Measurements from ENCODE around the gene CRYGD. TPM values are rescaled to one million over a fixed set of nuclear protein-coding genes. Genes with fewer than 3 reads are reported as not detected.

Gene CRYGD
- total and polyA plus RNA-seq, 2 experiments from 2014 or later: 0.47 TPM; not detected in 1

DNA sequence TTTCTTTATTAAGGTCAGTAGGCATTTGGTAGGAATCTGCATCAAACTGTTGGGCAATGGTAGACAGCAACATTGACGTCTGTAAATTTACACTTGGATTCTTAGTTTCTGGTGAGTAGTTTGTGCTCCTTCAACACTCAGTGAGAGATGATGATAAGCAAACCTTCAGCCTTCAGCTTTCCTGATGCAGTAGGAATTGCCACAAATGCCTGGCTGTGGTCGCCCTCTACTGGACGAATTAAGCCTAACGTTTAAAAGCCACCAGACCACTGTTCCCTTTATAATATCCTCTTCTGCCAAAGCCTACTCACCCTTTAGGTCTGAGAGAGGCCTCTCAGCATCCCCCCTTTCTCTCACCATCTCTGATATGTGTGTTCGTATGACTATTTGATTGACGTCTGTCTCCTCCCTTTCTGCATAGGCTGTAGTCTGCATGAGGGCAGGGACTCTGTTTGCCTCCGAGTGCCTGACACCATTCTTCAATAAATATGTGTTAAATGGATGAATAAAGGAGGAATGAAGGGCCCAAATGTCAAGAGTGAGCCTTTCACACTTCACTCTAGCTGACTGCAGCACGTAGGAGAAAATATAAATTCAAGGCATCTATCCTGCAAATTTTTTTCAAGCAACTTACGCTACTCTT, 52.0 kb downstream of the CRYGD start:
- Histone ChIP-seq H3K4me2 (no peak overlapping the region), H3K36me3 (replicated peaks; ENCODE audit: insufficient read depth, low read depth) (no peaks in the 10 kb centered on the region), H4K20me1 (ENCODE audit: insufficient read depth, poor library complexity, severe bottlenecking) (no peaks in the 10 kb centered on the region), H3K27ac (no peak overlapping the region), H3K9me2 (replicated peaks; ENCODE audit: insufficient read depth) (no peaks in the 10 kb centered on the region), H3K79me2 (no peaks in the 10 kb centered on the region), H3K27me3 (no peaks in the 10 kb centered on the region), H3K4me3 (no peak overlapping the region), H3K4me1 (ENCODE audit: insufficient read depth) (no peaks in the 10 kb centered on the region), H3K9me3 (ENCODE audit: low read depth) (no peaks in the 10 kb centered on the region), H2AFZ (no peak overlapping the region)
- 33% methylated on average over 9 of the region's 9 CpGs for WGBS (ENCODE audit: low lambda C conversion rate, missing lambda C conversion rate)
- peak; percentile 76 for DNase-seq (ENCODE audit: low spot score)
- no peak for TF ChIP-seq EZH2phosphoT487 (IDR thresholded peaks at IDR 0.05; ENCODE audit: low read depth, severe bottlenecking, unreplicated experiment)
- no peak for TF ChIP-seq EZH2 (IDR thresholded peaks at IDR 0.05; ENCODE audit: borderline replicate concordance)
- TF ChIP-seq, protein P1, sequence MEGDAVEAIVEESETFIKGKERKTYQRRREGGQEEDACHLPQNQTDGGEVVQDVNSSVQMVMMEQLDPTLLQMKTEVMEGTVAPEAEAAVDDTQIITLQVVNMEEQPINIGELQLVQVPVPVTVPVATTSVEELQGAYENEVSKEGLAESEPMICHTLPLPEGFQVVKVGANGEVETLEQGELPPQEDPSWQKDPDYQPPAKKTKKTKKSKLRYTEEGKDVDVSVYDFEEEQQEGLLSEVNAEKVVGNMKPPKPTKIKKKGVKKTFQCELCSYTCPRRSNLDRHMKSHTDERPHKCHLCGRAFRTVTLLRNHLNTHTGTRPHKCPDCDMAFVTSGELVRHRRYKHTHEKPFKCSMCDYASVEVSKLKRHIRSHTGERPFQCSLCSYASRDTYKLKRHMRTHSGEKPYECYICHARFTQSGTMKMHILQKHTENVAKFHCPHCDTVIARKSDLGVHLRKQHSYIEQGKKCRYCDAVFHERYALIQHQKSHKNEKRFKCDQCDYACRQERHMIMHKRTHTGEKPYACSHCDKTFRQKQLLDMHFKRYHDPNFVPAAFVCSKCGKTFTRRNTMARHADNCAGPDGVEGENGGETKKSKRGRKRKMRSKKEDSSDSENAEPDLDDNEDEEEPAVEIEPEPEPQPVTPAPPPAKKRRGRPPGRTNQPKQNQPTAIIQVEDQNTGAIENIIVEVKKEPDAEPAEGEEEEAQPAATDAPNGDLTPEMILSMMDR (IDR thresholded peaks at IDR 0.05; ENCODE audit: poor library complexity): peak; percentile 78

Other genes starting within 250 kb of the CRYGD start
- gene PLEKHM3, start 99.0 kb downstream of the CRYGD start, total RNA-seq: 11.1 and 14.3 TPM in 2 replicates
- 4.2 and 7.2 TPM in 2 replicates for gene PLEKHM3, start 99.0 kb downstream of the CRYGD start, polyA plus RNA-seq
- 1.3 TPM in 1 of 2 replicates, not detected in the other for gene CRYGC, start 5.3 kb upstream of the CRYGD start, total RNA-seq
- gene CRYGC, start 5.3 kb upstream of the CRYGD start, polyA plus RNA-seq: 1.3 TPM in 2 replicates
- gene CRYGB, start 21.6 kb upstream of the CRYGD start, total RNA-seq: not detected in 2 replicates
- gene CRYGB, start 21.6 kb upstream of the CRYGD start, polyA plus RNA-seq: not detected in 2 replicates
- not detected in 2 replicates for gene CRYGA, start 39.1 kb upstream of the CRYGD start, total RNA-seq
- not detected in 2 replicates for gene CRYGA, start 39.1 kb upstream of the CRYGD start, polyA plus RNA-seq
- not detected in 2 replicates for gene C2orf80, start 65.5 kb upstream of the CRYGD start, total RNA-seq
- gene C2orf80, start 65.5 kb upstream of the CRYGD start, polyA plus RNA-seq: not detected in 2 replicates
- 404 and 411 TPM in 2 replicates for gene IDH1, start 130.5 kb upstream of the CRYGD start, total RNA-seq
- gene IDH1, start 130.5 kb upstream of the CRYGD start, polyA plus RNA-seq: 235 and 263 TPM in 2 replicates
- 30.3 and 30.7 TPM in 2 replicates for gene PIKFYVE, start 141.7 kb upstream of the CRYGD start, total RNA-seq
- gene PIKFYVE, start 141.7 kb upstream of the CRYGD start, polyA plus RNA-seq: 6.1 and 7.3 TPM in 2 replicates